ENCODE results near the gene NSUN6.

NSUN6 gene

GRCh38 chr10:18556522-18557147 is 94.8 kb downstream of the NSUN6 start:
- DNase-seq, result no peak

GRCh38 chr10:18554479-18554878 is 96.9 kb downstream of the NSUN6 start:
- DNase-seq, result no peak

- no peak for DNase-seq
Observed at GRCh38 chr10:18551473-18551872, 99.9 kb downstream of the NSUN6 start.

- DNase-seq, result no peak
Observed at GRCh38 chr10:18549105-18549504, 102.3 kb downstream of the NSUN6 start.

- no peak for DNase-seq
Observed at GRCh38 chr10:18545621-18546305, 105.6 kb downstream of the NSUN6 start.

GRCh38 chr10:18542832-18543231 is 108.6 kb downstream of the NSUN6 start:
- no peak for DNase-seq

GRCh38 chr10:18540195-18540594 is 111.2 kb downstream of the NSUN6 start:
- DNase-seq, result no peak

- DNase-seq, result no peak
Observed at GRCh38 chr10:18539335-18539734, 112.1 kb downstream of the NSUN6 start.

- DNase-seq, result no peak
Observed at GRCh38 chr10:18533896-18534295, 117.5 kb downstream of the NSUN6 start.

GRCh38 chr10:18532881-18533535 is 118.4 kb downstream of the NSUN6 start:
- no peak for DNase-seq

GRCh38 chr10:18528292-18528691 is 123.1 kb downstream of the NSUN6 start:
- no peak for DNase-seq

GRCh38 chr10:18527687-18528086 is 123.7 kb downstream of the NSUN6 start:
- no peak for DNase-seq

GRCh38 chr10:18523858-18524257 is 127.5 kb downstream of the NSUN6 start:
- no peak for DNase-seq

GRCh38 chr10:18523025-18523424 is 128.4 kb downstream of the NSUN6 start:
- DNase-seq, result peak; percentile 13

GRCh38 chr10:18516851-18517250 is 134.5 kb downstream of the NSUN6 start:
- DNase-seq, result no peak

- no peak for DNase-seq
Observed at GRCh38 chr10:18514537-18514936, 136.8 kb downstream of the NSUN6 start.

GRCh38 chr10:18508587-18508986 is 142.8 kb downstream of the NSUN6 start:
- DNase-seq, result no peak

GRCh38 chr10:18505456-18506118 is 145.8 kb downstream of the NSUN6 start:
- peak; percentile 49 for DNase-seq

- no peak for DNase-seq
Observed at GRCh38 chr10:18504161-18504560, 147.2 kb downstream of the NSUN6 start.

GRCh38 chr10:18501629-18502028 is 149.8 kb downstream of the NSUN6 start:
- no peak for DNase-seq

- peak; percentile 48 for DNase-seq
Observed at GRCh38 chr10:18501198-18501597, 150.2 kb downstream of the NSUN6 start.

GRCh38 chr10:18500576-18500975 is 150.8 kb downstream of the NSUN6 start:
- no peak for DNase-seq

GRCh38 chr10:18498998-18499397 is 152.4 kb downstream of the NSUN6 start:
- no peak for DNase-seq

Data from HCEC 1CT (cell line).